Activated CD4-positive, alpha-beta T cell treated with anti-CD3 and anti-CD28 coated beads, Interleukin-2, Interleukin-6, amounts not matched to agents 100 ng/mL and 50 ng/mL, durations not matched to agents 16 hours and 8 hours (primary cell): ENCODE data around the gene CYP3A5.
"Not testable (repeated sequence)": the region's sequence is repeated elsewhere in the genome, so short reads cannot be mapped to it uniquely, and the experiment has no call there.

Source experiments
- DNase-seq: peaks from one replicate; pipeline ENCODE4 v3.0.0-alpha.2; 2020

The CYP3A5 gene

DNA sequence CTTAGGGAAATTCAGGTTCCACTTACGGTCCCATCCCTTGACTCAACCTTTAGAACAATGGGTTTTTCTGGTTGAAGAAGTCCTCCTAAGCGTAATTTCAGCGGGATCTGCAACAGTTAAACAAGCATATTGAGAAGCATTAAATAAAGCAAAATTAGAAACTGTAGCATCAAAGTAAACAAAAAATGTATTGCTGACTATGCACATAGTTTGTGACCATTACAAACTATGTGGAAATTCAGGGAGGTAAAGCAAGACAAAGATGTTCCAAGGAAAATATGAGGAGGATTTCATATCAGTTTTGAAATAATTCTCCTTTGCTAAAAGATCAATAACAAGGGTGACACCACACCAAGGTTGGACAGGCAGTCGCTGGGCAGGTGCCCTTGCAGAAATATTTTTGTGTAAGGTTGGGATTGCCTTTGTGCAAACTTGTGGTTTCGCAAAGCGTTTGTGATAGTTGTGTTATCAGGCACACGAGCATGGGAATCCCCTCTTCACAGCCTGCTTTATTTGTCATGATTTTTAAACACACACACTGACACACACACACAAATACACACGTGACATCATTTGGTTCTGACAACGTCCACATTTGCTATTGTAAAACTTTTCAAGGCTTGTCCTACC is 5.4 kb upstream of the CYP3A5 start:
- no peak for DNase-seq

- DNase-seq: no peak
Measured at GRCh38 chr7:99679032-99679399, 780 bp downstream of the CYP3A5 start.

DNA sequence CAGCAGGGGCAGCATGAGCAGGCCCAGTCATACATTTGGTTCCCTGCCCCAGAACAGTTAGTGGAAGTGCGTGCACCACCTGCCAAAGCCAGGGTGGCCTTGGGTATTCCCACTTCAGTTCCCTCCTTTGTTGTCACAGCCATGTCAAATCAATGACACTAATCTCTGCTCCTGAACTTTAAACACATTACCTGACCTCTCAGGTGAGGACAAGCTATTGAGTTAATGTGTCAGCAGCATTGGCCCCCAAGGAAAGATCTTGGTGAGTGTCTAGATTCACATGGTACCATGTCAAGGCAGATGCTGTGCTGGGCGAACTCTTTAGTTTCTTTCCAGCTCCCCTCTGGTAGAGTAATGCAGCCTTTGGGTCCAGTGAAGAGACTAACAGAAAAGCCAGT is 2.1 kb downstream of the CYP3A5 start:
- DNase-seq: no peak

DNA sequence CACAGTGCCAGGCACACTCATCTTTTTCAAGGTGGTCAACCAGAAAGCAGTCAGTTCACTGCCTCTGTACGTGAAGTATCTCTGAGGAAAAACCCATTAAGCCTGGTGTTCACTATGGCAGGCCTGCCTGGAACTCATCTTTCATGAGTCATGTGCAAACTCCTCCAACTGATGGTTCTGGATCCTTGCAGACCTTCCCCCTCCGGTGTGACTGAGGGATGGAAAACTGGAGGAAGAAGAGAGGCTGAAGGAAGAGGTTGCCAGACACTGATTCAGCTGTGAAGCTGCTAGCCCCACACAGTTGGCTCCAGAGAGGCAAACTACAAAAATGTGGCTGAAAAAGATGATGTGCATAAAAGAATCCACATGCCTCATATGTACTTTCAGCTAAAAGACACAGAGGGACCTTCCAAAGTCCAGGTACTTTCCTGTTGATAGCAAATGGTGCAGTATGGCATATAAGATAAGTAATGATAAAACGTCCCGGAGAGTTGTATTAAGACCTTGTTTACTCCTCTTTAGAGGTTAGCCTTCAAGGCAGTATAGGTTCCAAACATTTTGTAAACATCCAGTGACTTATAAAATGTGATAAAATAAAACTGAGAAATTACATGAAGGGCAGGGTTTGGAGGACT is 2.7 kb downstream of the CYP3A5 start:
- no peak for DNase-seq

DNA sequence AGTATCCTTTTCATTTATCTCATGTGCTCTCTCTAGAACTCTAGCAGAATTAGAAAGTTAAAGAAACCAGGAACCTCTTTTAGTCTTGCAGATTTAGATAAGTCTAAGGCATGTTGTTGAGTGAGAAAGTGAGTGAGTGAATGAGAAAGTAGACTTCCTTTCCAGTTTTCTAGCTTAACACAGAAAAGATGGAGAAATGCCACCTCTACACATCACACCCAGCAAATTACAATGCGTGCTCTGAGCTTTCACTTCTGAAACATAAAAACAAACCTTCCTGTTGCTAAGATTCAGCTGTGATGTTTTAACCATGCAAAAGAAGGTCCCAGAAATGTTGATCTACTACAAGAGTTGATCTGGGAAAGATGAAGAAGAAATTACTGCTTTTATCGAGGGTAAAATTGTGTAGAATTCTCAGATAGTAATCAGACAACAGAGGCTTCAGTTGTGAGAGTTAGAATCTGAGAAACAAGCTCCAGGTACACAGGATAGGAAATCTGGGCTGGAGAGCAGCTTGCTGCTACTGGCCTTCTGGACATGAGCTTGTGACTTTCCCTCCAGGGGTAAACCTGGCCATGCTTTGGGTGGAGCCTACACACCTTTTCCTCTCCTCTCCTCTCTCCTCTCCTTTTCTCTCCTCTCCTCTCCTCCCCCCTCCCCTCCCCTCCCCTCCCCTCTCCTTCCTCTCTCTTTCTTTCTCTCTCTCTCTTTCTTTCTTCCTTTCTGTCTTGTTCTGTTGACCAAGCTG is 4.6 kb downstream of the CYP3A5 start:
- DNase-seq: no peak

- no peak for DNase-seq
Measured at GRCh38 chr7:99672573-99672972, 7.2 kb downstream of the CYP3A5 start.

- DNase-seq: no peak
Measured at GRCh38 chr7:99669782-99670181, 10.0 kb downstream of the CYP3A5 start.

DNA sequence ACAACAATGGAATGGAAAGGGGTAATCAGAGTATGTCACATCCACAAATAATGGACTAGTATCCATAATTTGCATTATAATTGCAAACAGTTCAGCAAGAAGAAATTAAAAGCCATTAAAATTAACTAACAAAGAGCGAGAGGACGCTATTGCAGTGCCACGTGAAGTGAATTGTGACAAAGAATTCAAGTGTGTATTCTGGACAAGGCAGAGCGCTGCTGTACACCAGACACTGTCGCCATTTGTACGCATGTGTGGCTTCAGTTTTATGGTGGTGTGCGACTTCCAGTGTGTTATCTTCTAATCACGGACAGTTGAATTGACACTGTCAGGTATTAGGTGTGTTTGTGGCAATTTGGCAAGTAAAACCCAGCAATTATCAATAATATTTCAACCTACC is 11.3 kb downstream of the CYP3A5 start:
- DNase-seq: no peak

GRCh38 chr7:99667179-99667578 is 12.6 kb downstream of the CYP3A5 start:
- no peak for DNase-seq

DNA sequence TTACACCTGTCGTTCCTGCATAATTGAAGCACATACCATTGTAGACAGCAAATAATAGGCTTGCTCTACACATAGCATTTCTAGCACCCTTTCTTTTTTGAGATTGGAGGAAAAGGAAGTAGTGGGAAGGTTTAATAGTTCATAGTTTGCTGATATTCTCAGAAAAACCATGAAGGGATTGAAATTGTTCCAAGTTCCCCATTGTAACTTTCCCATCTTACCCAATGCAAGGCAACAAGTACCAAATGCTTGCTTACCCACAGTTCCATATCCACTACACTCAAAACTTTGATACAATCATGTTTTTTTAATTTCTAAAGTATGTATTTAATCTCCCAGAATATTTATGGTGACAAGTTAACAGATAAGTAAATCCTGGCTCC is 13.8 kb downstream of the CYP3A5 start:
- DNase-seq: no peak

DNA sequence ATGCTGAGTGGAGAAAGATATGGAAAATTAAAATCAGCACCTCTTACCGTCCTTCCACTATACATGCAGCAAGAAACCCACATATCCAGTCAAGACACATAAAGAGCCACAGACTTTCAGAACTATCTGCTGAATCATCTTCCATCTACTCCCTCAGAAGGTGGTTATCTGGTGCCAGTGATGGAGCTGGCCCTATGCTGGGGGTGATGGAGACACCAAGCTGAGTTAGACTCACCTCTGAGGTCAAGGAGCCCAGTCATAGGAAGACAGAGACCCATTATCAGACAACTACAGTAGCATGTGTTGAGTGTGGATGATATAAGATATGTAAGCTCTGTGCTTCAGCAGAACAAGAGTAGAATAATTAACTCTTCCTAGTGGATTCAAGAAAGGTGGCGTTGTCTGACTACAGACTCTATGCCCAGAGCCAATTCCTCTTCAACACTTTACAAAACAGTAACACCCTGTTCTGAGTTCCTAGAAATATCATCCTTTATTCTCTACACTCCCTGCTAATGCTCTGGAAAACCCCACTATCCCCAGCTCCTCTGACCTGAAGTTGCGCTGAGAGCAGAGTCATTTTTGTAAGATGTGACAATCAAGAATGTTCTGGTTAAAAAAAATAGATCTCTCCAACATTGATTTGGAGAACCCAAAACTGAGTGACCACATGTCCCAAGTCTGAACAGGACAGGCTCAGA is 14.3 kb downstream of the CYP3A5 start:
- no peak for DNase-seq

DNA sequence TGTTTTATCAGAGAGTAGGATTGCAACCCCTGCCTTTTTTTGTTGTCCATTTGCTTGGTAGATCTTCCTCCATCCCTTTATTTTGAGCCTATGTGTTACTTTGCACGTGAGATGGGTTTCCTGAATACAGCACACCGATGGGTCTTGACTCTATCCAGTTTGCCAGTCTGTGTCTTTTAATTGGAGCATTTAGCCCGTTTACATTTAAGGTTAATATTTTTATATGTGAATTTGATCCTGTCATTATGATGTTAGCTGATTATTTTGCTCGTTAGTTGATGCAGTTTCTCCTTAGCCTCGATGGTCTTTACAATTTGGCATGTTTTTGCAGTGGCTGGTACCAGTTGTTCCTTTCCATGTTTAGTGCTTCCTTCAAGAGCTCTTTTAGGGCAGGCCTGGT is 21.9 kb downstream of the CYP3A5 start:
- not testable (repeated sequence) for DNase-seq

DNA sequence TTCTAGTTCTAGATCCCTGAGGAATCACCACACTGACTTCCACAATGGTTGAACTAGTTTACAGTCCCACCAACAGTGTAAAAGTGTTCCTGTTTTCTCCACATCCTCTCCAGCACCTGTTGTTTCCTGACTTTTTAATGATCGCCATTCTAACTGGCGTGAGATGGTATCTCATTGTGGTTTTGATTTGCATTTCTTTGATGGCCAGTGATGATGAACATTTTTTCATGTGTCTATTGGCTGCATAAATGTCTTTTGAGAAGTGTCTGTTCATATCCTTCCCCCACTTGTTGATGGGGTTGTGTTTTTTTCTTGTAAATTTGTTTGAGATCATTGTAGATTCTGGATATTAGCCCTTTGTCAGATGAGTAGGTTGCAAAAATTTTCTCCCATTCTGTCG is 25.2 kb downstream of the CYP3A5 start:
- DNase-seq: not testable (repeated sequence)

- DNase-seq: no peak
Measured at GRCh38 chr7:99653754-99654153, 26.0 kb downstream of the CYP3A5 start.

GRCh38 chr7:99653269-99653668 is 26.5 kb downstream of the CYP3A5 start:
- not testable (repeated sequence) for DNase-seq

- no peak for DNase-seq
Measured at GRCh38 chr7:99652671-99653070, 27.1 kb downstream of the CYP3A5 start.

DNA sequence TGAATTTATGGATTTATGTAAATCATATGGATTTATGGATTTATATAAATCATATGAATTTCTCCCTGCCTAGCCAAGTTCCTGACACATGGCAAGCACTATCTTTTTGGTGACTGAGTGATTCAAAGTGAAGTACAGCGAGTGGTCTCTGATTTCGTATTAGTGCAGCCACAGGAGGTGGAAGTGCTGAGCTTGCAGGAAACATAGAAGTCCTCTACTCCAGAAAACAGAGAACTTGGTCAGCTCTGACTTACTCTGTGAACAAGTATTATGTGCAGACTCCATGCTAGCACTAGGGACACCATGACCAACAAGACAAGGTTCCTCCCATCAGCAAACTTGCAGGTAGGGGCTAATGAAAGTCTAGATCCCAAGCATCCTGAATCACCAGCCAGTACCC is 28.5 kb downstream of the CYP3A5 start:
- DNase-seq: no peak

- DNase-seq: no peak
Measured at GRCh38 chr7:99648843-99649242, 31.0 kb downstream of the CYP3A5 start.

GRCh38 chr7:99645590-99645989 is 34.2 kb downstream of the CYP3A5 start:
- DNase-seq: no peak

DNA sequence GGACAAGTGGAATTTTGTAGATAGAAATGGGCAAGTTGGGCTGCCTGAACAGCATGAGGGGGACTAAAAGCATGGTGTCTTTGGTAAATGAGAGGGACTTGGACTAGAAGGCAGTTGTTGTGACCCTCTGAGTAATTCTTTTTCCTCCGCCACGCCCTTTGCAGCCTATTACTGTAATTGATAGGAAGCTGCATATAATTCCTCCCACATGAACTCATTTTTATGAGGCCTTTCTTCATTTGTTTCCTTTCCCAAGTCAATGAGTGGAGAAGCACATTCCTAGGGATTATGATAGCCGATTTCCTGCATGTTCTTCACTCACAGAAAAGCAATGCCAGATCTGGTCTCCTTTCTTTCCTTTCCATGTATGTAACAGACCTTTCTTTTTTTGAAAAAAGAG is 35.4 kb downstream of the CYP3A5 start:
- DNase-seq: no peak

- DNase-seq: no peak
Measured at GRCh38 chr7:99643464-99643863, 36.3 kb downstream of the CYP3A5 start.

DNA sequence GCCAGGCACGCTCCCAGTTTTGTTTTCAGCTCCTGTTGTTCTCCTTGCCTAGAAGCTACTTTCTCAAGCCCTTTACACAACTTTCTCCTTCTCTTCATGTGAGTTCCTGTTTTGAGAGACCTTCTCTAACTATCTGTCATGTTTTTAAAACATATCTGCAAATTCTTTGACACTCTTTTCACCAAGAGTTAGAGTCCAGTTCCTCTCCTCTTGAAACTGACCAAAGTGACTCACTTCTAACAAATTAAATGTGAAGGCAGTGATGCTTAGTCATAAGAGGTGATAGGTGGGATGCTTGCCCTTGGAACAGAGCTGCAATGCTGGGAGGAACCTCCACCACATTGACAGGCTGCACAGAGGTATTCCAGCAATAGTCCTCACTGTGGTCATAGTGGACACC is 37.8 kb downstream of the CYP3A5 start:
- no peak for DNase-seq

GRCh38 chr7:99639267-99639666 is 40.5 kb downstream of the CYP3A5 start:
- no peak for DNase-seq

DNA sequence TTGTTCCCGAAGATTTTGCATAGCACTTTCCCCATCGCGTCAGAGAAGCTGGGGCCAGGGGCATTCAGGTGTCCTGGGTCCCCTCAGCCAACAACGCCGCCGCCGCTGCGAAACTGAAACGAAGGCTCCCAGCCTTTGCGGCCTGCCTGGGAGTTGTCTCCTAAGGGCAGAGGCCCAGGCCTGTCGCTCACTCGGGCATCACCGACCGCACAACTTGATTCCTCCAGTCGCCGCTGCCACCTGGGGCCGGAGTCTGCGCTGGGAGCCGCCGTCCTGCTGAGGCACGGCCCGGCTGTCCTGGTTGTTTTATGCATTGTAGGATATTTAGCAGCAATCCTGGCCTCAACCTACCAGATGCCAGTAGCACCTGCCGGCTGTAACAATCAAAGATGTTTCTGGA is 41.1 kb downstream of the CYP3A5 start:
- no peak for DNase-seq
